PC-3 (cell line): ENCODE measurements around the gene SH3BP5L. TPM values are rescaled to one million over a fixed set of nuclear protein-coding genes. Genes with fewer than 3 reads are reported as not detected.

ENCODE experiments used
- ATAC-seq: fragments of 200-7000 bp; cut with Tn5 transposase; 2 replicates; pipeline ENCODE4 v1.9.1; 2020; ENCODE audit warnings: mild to moderate bottlenecking, moderate library complexity
- BruUV-seq: library from RNA; stranded (reverse); fragments of 400-500 nt; replicated peaks from 2 replicates; lab custom pipeline; 2021; lab: Mats Ljungman, UMichigan
- CTCF ChIA-PET: fragments of 300-600 bp; sonication (Branson Sonifier 250); formaldehyde crosslinking; loops from one replicate; lab custom pipeline; 2022; ENCODE audit warnings: antibody characterized with exemption; lab: Charles Lee
- POLR2A ChIA-PET: fragments of 300-600 bp; sonication (Branson Sonifier 250); formaldehyde crosslinking; loops from one replicate; lab custom pipeline; 2022; ENCODE audit warnings: antibody characterized with exemption; ENCODE audit not compliant: unreplicated experiment; lab: Charles Lee
- DNase-seq: peaks from one replicate; pipeline ENCODE4 v3.0.0-alpha.2; 2015
- H2AFZ ChIP-seq: fragments of 300-600 bp; sonication (generic); 2 replicates; pipeline ENCODE4 v1.6.0; 2016; ENCODE audit warnings: antibody characterized with exemption, low read length
- H3F3A ChIP-seq: fragments of 300-600 bp; sonication (generic); one replicate; pipeline ENCODE4 v1.6.0; 2017; ENCODE audit warnings: antibody characterized with exemption, low read length, control low read depth, mild to moderate bottlenecking; ENCODE audit not compliant: unreplicated experiment
- H3K27ac ChIP-seq: fragments of 300-600 bp; sonication (generic); 2 replicates; pipeline ENCODE4 v1.5.1; 2016; ENCODE audit warnings: mild to moderate bottlenecking, low read length
- H3K27me3 ChIP-seq: fragments of 300-600 bp; sonication (generic); 2 replicates; pipeline ENCODE4 v1.6.1; 2016; ENCODE audit warnings: low read length, mixed read lengths
- H3K36me3 ChIP-seq: fragments of 300-600 bp; sonication (generic); 2 replicates; pipeline ENCODE4 v1.6.1; 2016; ENCODE audit warnings: low read depth, mixed run types, low read length, mixed read lengths
- H3K4me1 ChIP-seq: fragments of 300-600 bp; sonication (generic); 2 replicates; pipeline ENCODE4 v1.5.1; 2016; ENCODE audit warnings: low read length; ENCODE audit not compliant: insufficient read depth
- H3K4me2 ChIP-seq: fragments of 300-600 bp; sonication (generic); 2 replicates; pipeline ENCODE4 v1.6.0; 2016; ENCODE audit warnings: low read length
- H3K4me3 ChIP-seq: fragments of 300-600 bp; sonication (generic); 2 replicates; pipeline ENCODE4 v1.5.1; 2016; ENCODE audit warnings: mild to moderate bottlenecking, low read length, mixed read lengths
- H3K79me2 ChIP-seq: fragments of 300-600 bp; sonication (generic); 2 replicates; pipeline ENCODE4 v1.6.1; 2017; ENCODE audit warnings: low read length, mixed read lengths
- H3K9ac ChIP-seq: fragments of 300-600 bp; sonication (generic); 2 replicates; pipeline ENCODE4 v1.6.0; 2016; ENCODE audit warnings: mild to moderate bottlenecking, low read length
- H3K9me2 ChIP-seq: fragments of 300-600 bp; sonication (generic); replicated peaks from 2 replicates; pipeline ENCODE4 v1.6.1; 2016; ENCODE audit warnings: mixed run types, low read length, mixed read lengths
- H3K9me3 ChIP-seq: fragments of 300-600 bp; sonication (generic); 2 replicates; pipeline ENCODE4 v1.6.1; 2016; ENCODE audit warnings: low read length, mixed read lengths
- H4K20me1 ChIP-seq: fragments of 300-600 bp; sonication (generic); 2 replicates; pipeline ENCODE4 v1.6.1; 2016; ENCODE audit warnings: low read length, mixed read lengths
- EZH2 ChIP-seq: fragments of 300-600 bp; sonication (generic); IDR thresholded peaks from one replicate; pipeline ENCODE4 v1.6.1; 2017; ENCODE audit warnings: antibody characterized with exemption, mild to moderate bottlenecking, low read length; ENCODE audit not compliant: unreplicated experiment
- EZH2phosphoT487 ChIP-seq: fragments of 300-600 bp; sonication (generic); IDR thresholded peaks from 2 replicates; pipeline ENCODE4 v1.6.1; 2018; ENCODE audit warnings: mild to moderate bottlenecking, antibody characterized with exemption, low read length, borderline replicate concordance
- intact Hi-C: fragments of 100-400 bp; cut with micrococcal nuclease; formaldehyde crosslinking; loops from 2 replicates; pipeline ENCODE4 v1.9.0; 2023
- total RNA-seq: library from RNA; depleted of rRNA; stranded (reverse); fragments of >200 nt; gene quantifications from 2 replicates; pipeline ENCODE4 v1.2.3, GENCODE V29; 2014
- TF ChIP-seq, protein P1 (sequence below): fragments of 300-600 bp; sonication (generic); conservative IDR thresholded peaks from 2 replicates; pipeline ENCODE4 v1.5.1; 2017; ENCODE audit warnings: antibody characterized with exemption, low read depth, mild to moderate bottlenecking, low read length

Gene SH3BP5L
- total RNA-seq, 1 experiment from 2014 or later = 63.5 TPM

DNA sequence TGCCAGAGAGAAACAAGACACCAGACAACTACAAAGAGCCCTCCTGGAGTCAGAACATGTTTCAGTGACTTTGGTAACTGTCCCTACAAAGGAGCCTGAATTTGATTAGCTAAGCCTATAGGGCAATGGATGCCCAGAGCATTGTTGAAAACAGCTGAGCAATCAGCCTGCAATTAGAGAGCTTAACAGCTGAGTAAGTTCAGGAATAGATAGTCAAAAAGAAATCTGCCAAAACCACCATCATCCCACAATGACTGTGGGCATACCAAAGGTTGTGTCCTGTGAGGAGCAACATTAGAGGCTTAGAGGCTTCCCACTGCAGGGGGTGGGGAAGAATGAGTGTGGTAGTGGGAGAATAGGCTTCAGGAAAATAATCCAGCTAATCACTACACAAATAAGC, 32.1 kb downstream of the SH3BP5L start:
- no peak overlapping the region for H2AFZ ChIP-seq
- H3K36me3 ChIP-seq = no peaks in the 10 kb centered on the region
- H3K9me3 ChIP-seq = no peaks in the 10 kb centered on the region
- H3K79me2 ChIP-seq = no peaks in the 10 kb centered on the region
- H3K4me3 ChIP-seq = no peak overlapping the region
- no TSS peak for BruUV-seq
- H3K9ac ChIP-seq = no peak overlapping the region
- no peaks in the 10 kb centered on the region for H3F3A ChIP-seq
- no peaks in the 10 kb centered on the region for H4K20me1 ChIP-seq
- intact Hi-C loops = no loop called here
- H3K9me2 ChIP-seq = no peaks in the 10 kb centered on the region
- ChIA-PET POLR2A (no interaction called here), CTCF (no interaction called here)
- H3K4me2 ChIP-seq = no peak overlapping the region
- DNase-seq (no peak), ATAC-seq (no peak)
- H3K27ac ChIP-seq = no peak overlapping the region
- no peaks in the 10 kb centered on the region; the same call in 1 of the 2 replicates for H3K27me3 ChIP-seq
- no peaks in the 10 kb centered on the region for H3K4me1 ChIP-seq
- TF ChIP-seq EZH2 (no peak), EZH2phosphoT487 (no peak)
- TF ChIP-seq, protein P1, sequence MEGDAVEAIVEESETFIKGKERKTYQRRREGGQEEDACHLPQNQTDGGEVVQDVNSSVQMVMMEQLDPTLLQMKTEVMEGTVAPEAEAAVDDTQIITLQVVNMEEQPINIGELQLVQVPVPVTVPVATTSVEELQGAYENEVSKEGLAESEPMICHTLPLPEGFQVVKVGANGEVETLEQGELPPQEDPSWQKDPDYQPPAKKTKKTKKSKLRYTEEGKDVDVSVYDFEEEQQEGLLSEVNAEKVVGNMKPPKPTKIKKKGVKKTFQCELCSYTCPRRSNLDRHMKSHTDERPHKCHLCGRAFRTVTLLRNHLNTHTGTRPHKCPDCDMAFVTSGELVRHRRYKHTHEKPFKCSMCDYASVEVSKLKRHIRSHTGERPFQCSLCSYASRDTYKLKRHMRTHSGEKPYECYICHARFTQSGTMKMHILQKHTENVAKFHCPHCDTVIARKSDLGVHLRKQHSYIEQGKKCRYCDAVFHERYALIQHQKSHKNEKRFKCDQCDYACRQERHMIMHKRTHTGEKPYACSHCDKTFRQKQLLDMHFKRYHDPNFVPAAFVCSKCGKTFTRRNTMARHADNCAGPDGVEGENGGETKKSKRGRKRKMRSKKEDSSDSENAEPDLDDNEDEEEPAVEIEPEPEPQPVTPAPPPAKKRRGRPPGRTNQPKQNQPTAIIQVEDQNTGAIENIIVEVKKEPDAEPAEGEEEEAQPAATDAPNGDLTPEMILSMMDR = no peak

DNA sequence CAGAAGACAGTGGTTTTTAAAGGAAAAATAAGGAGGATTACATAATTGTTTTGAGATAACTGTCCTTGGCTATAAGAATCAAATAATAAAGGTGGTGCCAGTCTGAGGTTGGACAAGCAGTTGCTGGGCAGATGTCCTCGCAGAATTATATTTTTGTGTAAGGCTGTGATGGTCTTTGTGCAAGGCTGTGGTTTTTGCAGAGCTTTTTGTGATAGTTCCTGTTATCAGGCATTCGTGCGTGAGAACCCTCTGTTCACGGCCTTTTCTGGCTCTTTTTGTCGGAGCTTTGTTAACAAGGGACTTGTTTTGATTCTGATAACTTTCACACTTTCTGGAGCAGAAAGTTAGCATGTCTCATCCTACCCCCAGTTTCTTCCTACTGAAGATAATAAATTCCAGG, 33.4 kb downstream of the SH3BP5L start:
- Histone ChIP-seq H3K4me2 (no peak overlapping the region), H4K20me1 (no peaks in the 10 kb centered on the region), H3K9me2 (no peaks in the 10 kb centered on the region), H3K9me3 (no peaks in the 10 kb centered on the region), H3K4me3 (no peak overlapping the region), H3K4me1 (no peaks in the 10 kb centered on the region), H3K27me3 (no peaks in the 10 kb centered on the region; the same call in 1 of the 2 replicates), H2AFZ (no peak overlapping the region), H3K36me3 (no peaks in the 10 kb centered on the region), H3F3A (no peaks in the 10 kb centered on the region), H3K79me2 (no peaks in the 10 kb centered on the region), H3K9ac (no peak overlapping the region), H3K27ac (no peak overlapping the region)
- intact Hi-C loops = no loop called here
- ChIA-PET POLR2A (no interaction called here), CTCF (no interaction called here)
- TF ChIP-seq, protein P1 = no peak
- TF ChIP-seq EZH2 (no peak), EZH2phosphoT487 (no peak)
- no peak for ATAC-seq
- no TSS peak for BruUV-seq
- no peak for DNase-seq

DNA sequence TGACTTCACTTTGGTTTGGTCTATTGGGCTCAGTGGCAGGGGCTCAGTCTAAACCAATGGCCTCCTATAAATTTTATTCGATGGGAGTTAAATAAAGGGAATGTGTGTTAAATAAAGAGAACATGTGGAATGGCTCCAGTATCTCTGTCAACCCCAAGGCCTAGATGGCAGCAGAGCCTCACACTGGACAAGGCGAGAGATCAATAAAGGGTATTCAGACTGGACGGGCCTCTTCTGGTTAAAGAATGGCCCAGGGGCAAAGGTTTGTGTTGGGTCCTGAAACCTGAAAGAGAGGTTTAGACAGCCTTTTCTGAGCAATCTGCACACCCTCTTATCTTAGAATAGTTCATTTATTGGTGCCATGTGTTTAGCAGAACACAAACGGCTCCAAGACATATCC, 34.7 kb downstream of the SH3BP5L start:
- intact Hi-C loops = no loop called here
- Histone ChIP-seq H3K4me1 (no peaks in the 10 kb centered on the region; the same call in 1 of the 2 replicates), H3K79me2 (no peaks in the 10 kb centered on the region), H3K4me3 (no peak overlapping the region), H3K4me2 (no peak overlapping the region), H3K36me3 (no peaks in the 10 kb centered on the region), H3K27me3 (no peaks in the 10 kb centered on the region; the same call in 1 of the 2 replicates), H3F3A (no peaks in the 10 kb centered on the region), H3K27ac (no peak overlapping the region), H4K20me1 (no peaks in the 10 kb centered on the region), H3K9ac (no peak overlapping the region), H3K9me2 (no peaks in the 10 kb centered on the region), H3K9me3 (no peaks in the 10 kb centered on the region), H2AFZ (no peak overlapping the region)
- ChIA-PET CTCF (no interaction called here), POLR2A (no interaction called here)
- DNase-seq (no peak), ATAC-seq (0 out of 2 replicates have a peak, but pooled peaks have one; percentile 31)
- TF ChIP-seq EZH2phosphoT487 = no peak
- TF ChIP-seq EZH2 = no peak
- TF ChIP-seq, protein P1 = peak; percentile 28; the same call in 1 of the 2 replicates
- BruUV-seq = no TSS peak
